H1 (cell line): ENCODE results near the gene SAMD4A.

Experiments used
- BRCA1 ChIP-seq: IDR thresholded peaks from 2 replicates; pipeline ENCODE4 v1.6.1; 2012; ENCODE audit warnings: low read depth, low read length, improper control_type of control experiment
- CBX5 ChIP-seq: fragments of 300-800, 300-1000 bp; sonication (generic); IDR thresholded peaks from 2 replicates; pipeline ENCODE4 v1.7.1; 2016; ENCODE audit warnings: antibody characterized with exemption, low read length, low read depth
- EGR1 ChIP-seq: IDR thresholded peaks from 2 replicates; pipeline ENCODE4 v1.6.1; 2011; ENCODE audit warnings: low read depth, low read length, borderline replicate concordance
- EZH2 ChIP-seq: fragments of 200-600 bp; sonication (generic); IDR thresholded peaks from 2 replicates; pipeline ENCODE4 v1.7.1; 2012; ENCODE audit warnings: low read depth, mild to moderate bottlenecking, moderate library complexity, low read length, inconsistent platforms; ENCODE audit not compliant: severe bottlenecking
- HDAC6 ChIP-seq: IDR thresholded peaks from one replicate; pipeline ENCODE4 v1.7.1; 2012; ENCODE audit warnings: low read depth, mild to moderate bottlenecking, inconsistent platforms, low read length, moderate library complexity
- JUND ChIP-seq: IDR thresholded peaks from 2 replicates; pipeline ENCODE4 v1.6.1; 2011; ENCODE audit warnings: mild to moderate bottlenecking, improper control_type of control experiment, low read length
- MAFK ChIP-seq: IDR thresholded peaks from 2 replicates; pipeline ENCODE4 v1.6.1; 2012; ENCODE audit warnings: low read depth, mild to moderate bottlenecking, improper control_type of control experiment, low read length
- RAD21 ChIP-seq, 2 experiments: IDR thresholded peaks in 1 of 2; conservative IDR thresholded peaks in 1 of 2; 2 replicates each; pipeline ENCODE4 v1.6.1; 2011; ENCODE audit warnings: low read depth in 2 of 2, low read length in 2 of 2, improper control_type of control experiment in 1 of 2, inconsistent platforms in 1 of 2, mild to moderate bottlenecking in 1 of 2, moderate library complexity in 1 of 2
- SAP30 ChIP-seq: fragments of 300-600 bp; sonication (generic); IDR thresholded peaks from 2 replicates; pipeline ENCODE4 v1.7.1; 2012; ENCODE audit warnings: low read length, moderate library complexity, mild to moderate bottlenecking, inconsistent platforms; ENCODE audit not compliant: insufficient read depth, insufficient replicate concordance
- SIN3A ChIP-seq, 2 experiments: IDR thresholded peaks in 1 of 2; conservative IDR thresholded peaks in 1 of 2; 2 replicates each; pipeline ENCODE4 v1.6.1; 2011 to 2012; ENCODE audit warnings: low read length in 2 of 2, improper control_type of control experiment in 1 of 2, low read depth in 1 of 2, mild to moderate bottlenecking in 1 of 2
- TF ChIP-seq, protein P1 (sequence below), 3 experiments: IDR thresholded peaks; 1 replicate in 2 of 3; 2 replicates in 1 of 3; pipeline versions ENCODE4 v1.5.1 to v1.6.1; 2011; ENCODE audit warnings: low read length in 3 of 3, mild to moderate bottlenecking in 3 of 3, inconsistent platforms in 2 of 3, low read depth in 1 of 3, moderate library complexity in 1 of 3; ENCODE audit not compliant: insufficient read depth in 1 of 3; ENCODE audit errors: control extremely low read depth in 1 of 3
- TF ChIP-seq, protein P2 (sequence below): IDR thresholded peaks from 2 replicates; pipeline ENCODE4 v1.6.1; 2011; ENCODE audit warnings: low read length, improper control_type of control experiment

DNA sequence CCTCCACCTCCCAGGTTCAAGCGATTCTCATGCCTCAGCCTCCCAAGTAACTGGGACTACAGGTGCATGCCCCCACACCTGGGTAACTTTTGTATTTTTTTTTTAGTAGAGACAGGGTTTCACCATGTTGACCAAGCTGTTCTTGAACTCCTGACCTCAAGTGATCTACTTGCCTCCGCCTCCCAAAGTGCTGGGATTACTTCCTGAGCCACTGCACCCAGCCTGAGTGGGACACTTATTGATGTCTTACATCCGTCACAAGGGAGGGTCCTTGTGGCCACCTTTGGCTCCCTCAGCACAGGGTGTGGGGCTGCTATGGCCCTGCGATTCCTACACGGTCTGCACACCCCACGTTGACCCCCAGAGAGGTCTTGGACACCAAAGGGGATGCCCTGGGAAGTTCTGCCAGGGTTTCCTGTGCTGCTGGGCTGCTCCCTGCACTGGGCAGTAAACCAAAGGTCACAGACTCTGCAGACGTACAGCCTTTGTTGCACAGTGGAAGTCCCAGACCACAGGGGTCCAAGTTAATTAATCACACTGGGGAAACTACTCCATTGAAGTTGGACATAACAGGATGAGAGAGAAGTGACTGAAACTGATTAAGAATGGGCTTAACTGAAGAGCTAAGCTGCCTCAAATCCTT is 95.7 kb downstream of the SAMD4A start:
- no peak for TF ChIP-seq SIN3A (conservative IDR thresholded peaks at IDR 0.05 in 1 of 2, IDR thresholded peaks at IDR 0.05 in 1 of 2; ENCODE audit: low read depth in 1 of 2, low read length in 2 of 2)
- TF ChIP-seq, protein P1, sequence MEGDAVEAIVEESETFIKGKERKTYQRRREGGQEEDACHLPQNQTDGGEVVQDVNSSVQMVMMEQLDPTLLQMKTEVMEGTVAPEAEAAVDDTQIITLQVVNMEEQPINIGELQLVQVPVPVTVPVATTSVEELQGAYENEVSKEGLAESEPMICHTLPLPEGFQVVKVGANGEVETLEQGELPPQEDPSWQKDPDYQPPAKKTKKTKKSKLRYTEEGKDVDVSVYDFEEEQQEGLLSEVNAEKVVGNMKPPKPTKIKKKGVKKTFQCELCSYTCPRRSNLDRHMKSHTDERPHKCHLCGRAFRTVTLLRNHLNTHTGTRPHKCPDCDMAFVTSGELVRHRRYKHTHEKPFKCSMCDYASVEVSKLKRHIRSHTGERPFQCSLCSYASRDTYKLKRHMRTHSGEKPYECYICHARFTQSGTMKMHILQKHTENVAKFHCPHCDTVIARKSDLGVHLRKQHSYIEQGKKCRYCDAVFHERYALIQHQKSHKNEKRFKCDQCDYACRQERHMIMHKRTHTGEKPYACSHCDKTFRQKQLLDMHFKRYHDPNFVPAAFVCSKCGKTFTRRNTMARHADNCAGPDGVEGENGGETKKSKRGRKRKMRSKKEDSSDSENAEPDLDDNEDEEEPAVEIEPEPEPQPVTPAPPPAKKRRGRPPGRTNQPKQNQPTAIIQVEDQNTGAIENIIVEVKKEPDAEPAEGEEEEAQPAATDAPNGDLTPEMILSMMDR (IDR thresholded peaks at IDR 0.05; ENCODE audit: control extremely low read depth in 1 of 3, insufficient read depth in 1 of 3, low read depth in 1 of 3, low read length in 3 of 3) = no peak
- no peak for TF ChIP-seq CBX5
- no peak for TF ChIP-seq JUND
- no peak for TF ChIP-seq RAD21 (IDR thresholded peaks at IDR 0.05 in 1 of 2, conservative IDR thresholded peaks at IDR 0.05 in 1 of 2; ENCODE audit: low read depth in 2 of 2, low read length in 2 of 2)
- TF ChIP-seq HDAC6 = no peak
- no peak for TF ChIP-seq SAP30
- TF ChIP-seq EZH2 = no peak
- no peak for TF ChIP-seq EGR1
- TF ChIP-seq BRCA1 = no peak
- TF ChIP-seq MAFK = no peak
- TF ChIP-seq, protein P2, sequence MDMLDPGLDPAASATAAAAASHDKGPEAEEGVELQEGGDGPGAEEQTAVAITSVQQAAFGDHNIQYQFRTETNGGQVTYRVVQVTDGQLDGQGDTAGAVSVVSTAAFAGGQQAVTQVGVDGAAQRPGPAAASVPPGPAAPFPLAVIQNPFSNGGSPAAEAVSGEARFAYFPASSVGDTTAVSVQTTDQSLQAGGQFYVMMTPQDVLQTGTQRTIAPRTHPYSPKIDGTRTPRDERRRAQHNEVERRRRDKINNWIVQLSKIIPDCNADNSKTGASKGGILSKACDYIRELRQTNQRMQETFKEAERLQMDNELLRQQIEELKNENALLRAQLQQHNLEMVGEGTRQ = no peak
